Hematopoietic multipotent progenitor cell treated with erythropoietin and hydrocortisone succinate and interleukin-3 and kit ligand, for 8 days (in vitro differentiated cells): ENCODE data around the gene LRBA.
"Not testable (repeated sequence)": the region's sequence is repeated elsewhere in the genome, so short reads cannot be mapped to it uniquely, and the experiment has no call there.

Experiments
- DNase-seq: peaks from one replicate; pipeline ENCODE4 v3.0.0-alpha.2; 2015

LRBA gene

DNA sequence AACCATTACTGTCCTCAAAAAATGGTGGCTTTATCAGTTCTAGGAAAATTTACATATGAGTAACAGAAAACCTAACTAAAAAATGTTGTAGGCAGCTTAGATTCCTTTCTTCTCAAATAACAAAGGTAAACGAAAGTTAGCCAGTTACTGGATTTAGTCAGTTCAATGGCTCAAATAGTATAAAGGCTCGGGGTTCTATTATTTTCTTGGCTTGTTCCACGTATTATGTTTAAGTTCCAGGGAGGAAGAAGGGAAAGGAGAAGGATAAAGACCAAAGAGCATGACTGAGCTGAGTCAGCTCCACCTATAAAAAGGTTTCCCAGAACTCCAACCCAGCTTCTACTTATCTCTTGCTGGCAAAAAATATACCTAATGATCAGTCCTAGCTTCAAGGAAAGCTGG, 474.1 kb downstream of the LRBA start:
- no peak for DNase-seq

DNA sequence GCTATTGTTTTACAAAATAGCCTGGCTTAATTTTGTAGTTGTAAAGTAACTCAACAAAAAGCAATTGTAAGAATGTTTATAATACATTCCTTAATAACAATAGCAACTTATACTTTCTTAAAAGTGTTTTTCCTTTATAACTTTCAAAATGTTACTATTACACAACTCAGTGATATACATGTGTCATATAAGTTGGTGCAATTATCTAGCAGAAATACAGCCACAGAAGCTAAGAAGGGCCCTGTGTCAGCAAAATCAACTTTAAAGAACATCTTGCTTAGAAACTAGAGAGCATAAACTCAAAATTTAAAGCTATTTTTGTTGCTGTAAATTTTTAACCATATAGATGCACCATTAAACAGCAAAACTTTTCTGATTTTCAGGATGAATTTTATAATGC, 474.5 kb downstream of the LRBA start:
- no peak for DNase-seq

GRCh38 chr4:150537911-150538310, 477.2 kb downstream of the LRBA start:
- DNase-seq = not testable (repeated sequence)

- DNase-seq = no peak
Measured at GRCh38 chr4:150534818-150535217, 480.3 kb downstream of the LRBA start.

DNA sequence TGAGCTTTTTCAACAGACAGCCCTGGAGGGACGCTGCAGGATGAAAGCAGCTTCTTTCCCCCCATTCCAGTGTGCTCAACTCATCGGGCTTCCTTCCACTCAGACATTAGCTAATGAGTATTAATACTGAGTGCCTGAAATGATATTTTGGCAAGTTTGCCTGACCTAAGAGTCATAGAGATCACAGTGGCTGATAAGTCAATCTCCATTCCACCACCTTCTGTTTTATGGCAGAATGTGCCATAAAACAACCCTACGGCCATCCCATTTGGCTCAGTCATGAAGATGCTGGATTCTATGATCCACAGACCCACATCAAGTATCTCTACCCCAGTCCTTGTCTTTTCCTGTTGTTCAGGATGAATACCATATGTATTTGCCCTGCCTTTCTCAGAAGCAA, 481.4 kb downstream of the LRBA start:
- DNase-seq = no peak

DNA sequence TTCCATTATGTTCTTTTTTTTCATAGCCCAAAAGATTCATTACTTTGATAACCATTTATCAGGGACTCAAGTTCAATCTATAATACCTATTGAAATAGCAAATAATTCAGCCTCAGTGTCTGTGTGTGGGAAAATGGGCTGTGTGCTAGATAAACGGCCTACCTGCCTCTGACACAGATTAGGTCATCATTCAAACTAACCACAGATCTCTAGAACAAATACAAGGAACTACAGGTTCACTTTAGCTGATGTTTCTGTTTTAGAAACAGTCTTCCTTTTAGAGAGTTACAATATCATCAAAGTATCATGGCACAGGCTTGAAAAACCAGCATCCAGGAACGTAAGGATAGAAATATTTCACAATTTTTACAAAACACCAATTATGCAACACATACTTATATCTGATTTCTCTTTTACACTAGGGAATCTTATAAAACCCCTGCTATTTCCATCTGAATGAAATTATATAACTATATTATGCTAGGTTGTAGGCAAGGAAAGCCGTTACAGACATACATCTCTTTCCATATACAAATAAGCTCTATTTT, 489.7 kb downstream of the LRBA start:
- no peak for DNase-seq

DNA sequence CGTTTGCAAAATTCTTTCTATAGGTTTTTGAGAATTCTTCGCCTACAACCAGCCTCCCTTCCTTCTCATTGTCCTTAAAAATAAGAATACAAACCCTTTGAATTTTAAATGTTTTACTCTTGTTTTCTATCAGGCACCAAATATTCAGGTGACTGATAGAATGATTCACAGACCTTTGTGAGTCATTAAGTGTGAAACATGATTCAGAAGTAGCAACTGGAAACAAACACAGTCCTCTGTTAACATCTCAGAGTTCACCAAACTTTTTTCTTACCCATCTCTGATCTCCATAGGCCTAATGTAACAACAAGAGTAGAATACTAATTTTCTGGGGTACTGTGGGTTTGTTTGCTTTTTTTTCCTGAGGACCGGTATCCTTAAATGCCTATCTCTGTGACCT, 496.5 kb downstream of the LRBA start:
- DNase-seq = no peak

DNA sequence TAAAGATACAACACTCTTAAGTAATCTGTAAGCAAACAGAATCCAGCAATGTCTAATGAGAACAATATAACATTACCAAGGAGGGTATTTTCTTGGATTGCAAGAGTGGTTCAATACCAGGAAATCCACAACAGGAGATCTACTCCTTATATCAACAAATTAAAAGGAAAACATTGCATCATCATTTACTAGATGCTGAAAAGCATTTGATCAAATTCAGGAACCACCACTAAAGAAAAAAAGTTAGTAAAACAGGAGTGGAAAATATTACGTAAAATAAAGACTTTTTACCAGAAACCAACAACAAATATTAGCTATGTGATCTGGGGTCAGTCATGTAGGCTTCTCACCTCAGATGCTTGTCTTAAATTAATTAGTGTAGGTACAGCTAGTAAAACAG, 499.9 kb downstream of the LRBA start:
- no peak for DNase-seq

DNA sequence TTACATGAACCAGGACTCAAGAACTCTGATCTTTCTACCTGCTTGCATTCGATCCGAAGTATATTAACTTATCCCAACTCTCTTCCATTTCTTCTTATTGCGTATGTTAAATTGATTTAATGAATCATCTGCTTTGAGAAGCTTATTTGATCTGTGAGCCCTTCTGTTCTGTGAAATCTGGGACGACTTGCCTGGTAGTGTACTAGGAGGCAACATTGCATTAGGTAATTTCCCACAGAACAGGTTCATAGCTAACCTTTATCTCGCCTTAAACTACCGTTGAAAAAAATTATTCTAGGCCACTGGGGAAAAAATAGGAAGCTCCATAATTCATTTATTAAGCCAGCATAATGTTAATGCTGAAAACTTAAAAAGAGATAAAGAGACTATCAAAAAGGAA, 500.4 kb downstream of the LRBA start:
- DNase-seq = no peak

DNA sequence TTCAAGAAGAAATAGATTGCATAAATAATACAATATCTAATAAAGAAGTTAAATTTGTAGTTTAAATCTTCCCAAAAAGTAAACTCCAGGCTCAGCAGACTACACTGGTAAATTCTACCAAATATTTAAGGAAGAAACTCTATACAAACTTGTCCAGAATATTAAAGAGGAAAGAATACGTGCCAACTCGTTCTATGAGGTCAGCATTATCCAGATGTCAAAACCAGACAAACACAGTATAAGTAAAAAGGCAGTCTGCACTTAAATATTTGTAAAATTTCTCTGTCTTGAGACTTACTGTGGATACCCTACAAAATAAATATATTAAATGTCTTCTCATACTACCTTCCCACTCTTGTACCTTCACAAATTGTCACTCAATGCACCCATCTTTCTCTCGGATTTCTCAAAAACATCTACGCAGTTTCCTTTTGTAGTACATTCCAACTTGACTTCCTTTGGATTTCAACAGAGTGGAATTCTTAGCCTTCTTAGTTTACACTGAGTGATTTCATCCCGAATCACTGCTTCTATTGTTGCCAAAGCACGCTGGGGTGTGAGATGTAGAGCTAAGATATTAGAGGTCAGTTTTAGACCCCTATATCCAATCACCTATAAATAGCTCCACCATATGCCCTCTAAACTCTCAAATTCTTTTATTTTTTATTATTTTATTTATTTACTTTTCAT, 504.8 kb downstream of the LRBA start:
- no peak for DNase-seq

DNA sequence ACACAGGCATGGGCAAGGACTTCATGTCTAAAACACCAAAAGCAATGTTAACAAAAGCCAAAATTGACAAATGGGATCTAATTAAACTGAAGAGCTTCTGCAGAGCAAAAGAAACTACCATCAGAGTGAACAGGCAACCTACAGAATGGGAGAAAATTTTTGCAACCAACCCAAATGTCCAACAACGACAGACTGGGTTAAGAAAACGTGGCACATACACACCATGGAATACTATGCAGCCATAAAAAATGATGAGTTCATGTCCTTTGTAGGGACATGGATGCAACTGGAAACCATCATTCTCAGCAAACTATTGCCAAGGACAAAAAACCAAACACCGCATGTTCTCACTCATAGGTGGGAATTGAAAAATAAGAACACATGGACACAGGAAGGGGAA, 507.4 kb downstream of the LRBA start:
- DNase-seq = not testable (repeated sequence)

- DNase-seq = no peak
Measured at GRCh38 chr4:150501983-150502382, 513.1 kb downstream of the LRBA start.

GRCh38 chr4:150501009-150501727, 513.9 kb downstream of the LRBA start:
- DNase-seq = no peak

GRCh38 chr4:150497612-150498011, 517.5 kb downstream of the LRBA start:
- no peak for DNase-seq

DNA sequence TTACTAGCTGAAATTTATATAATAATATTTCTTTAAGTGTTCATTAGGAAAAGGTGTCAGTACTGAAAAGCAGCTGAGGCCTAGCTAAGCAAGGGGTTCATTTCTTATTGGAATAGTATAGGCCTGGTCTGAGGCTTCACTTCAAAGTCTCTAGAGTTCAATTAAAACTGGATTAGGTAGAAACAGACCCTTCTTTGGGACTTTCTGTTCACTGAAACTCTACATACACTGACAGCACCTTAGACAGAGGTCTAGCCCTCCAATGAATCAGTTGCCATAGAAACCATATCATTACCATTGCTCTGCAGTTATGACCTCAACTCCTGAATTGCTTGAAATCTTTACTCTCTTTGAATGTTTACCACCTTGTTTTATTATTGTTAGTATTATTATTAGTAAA, 519.5 kb downstream of the LRBA start:
- no peak for DNase-seq

- DNase-seq = no peak
Measured at GRCh38 chr4:150493851-150494250, 521.2 kb downstream of the LRBA start.

DNA sequence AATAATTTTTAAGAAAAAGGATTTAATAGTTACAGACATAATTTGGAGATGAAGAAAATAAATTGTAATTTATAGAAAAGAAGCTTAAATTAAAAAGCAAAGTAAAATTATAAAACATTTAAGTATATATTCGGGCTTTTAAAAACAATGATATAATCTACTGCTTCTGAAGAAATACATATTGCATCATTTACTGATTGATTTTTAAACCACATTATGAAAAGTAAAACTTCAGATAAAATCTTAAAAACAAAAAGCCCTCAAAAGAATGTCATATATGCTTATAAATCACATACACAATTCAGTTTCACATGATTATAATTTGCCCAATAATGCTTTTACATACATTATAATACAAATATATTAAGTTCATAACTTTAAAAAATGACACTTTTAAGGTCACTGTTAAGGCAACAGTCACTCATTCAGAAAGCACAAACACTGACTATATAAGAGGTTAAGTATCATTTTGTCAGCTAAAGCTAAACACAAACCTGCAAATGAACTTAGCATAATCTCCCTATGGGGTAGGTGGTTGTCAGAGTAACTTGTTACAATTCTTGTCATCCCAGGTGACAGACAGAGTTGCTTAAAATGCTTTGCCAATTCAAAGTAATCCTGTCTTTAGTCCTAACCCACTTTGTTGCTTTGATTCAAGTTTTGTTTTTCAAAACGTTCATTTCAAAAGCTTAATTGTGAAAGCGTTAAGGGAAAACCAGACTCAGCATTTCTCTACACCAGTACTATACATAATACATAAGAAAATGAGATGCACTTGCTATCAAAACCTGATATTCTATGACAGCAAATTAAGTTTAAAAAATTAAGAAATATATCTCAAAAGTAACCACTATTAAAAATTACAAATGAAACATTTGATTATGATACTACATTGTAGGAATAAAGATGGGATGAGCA, 523.7 kb downstream of the LRBA start:
- no peak for DNase-seq

DNA sequence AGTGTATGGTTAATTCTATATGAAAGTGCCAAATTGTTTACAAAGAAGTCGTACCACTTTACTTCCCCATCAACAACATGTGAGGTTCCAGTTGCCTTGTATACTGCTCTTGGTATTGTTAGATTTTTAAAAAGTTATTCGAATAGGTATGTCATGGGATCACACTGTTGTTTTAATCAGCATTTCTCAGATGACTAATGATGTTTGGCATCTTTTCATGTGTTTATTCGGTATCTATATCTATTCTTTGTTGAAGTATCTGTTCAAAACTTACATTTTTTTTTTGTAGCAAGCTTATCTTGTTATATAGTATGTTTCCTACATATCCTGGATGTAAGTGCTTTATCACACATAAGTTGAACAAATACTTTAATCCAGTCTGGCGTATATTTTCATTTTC, 532.5 kb downstream of the LRBA start:
- DNase-seq = no peak

- DNase-seq = no peak
Measured at GRCh38 chr4:150479657-150480056, 535.4 kb downstream of the LRBA start.

DNA sequence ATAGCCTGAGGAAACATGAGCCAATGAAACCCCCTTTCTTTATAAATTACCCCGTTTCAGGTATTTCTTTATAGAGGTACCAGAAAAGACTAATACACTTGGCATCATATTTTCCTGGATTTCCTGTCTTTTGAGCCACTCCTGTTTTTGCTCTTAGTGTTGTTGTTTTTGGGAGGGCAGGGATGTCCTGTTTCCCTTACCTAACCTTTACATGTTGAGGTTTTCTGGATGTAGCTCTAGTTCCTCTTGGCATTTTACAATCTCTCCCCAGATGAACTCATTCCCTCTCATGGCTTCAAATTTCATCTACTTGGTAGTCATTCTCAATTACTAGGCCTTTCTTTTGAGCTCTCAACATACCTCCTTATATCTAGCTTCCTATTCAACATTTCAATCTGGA, 537.2 kb downstream of the LRBA start:
- no peak for DNase-seq

- DNase-seq = no peak
Measured at GRCh38 chr4:150476776-150477175, 538.3 kb downstream of the LRBA start.

GRCh38 chr4:150475763-150476162, 539.3 kb downstream of the LRBA start:
- DNase-seq = no peak

DNA sequence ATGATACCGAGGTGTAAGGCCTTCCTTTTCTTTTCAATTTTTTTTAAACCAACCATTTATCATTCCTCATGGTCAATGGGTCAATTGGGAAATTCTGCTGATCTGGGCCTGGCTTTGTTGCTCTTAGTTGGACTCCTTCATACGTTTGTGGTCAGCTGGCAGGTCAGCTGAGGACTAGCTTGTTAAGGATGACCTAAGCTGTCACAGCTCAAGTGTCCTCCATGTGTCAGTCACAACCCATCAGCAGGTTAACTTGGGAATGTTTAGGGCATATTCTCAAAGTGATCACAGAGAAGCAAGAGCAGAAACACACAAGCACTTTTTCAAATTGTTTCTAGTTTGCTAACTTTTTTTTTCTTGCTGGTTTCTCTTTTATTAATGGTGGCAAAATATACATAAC, 550.6 kb downstream of the LRBA start:
- DNase-seq = no peak
